ENCODE results near the gene ARMC12. TPM values are rescaled to one million over a fixed set of nuclear protein-coding genes. Genes with fewer than 3 reads are reported as not detected.

The ARMC12 gene
- total and polyA plus RNA-seq, 12 donors = 0.29 to 44.7 (median 1.2) TPM; not detected in 1

DNA sequence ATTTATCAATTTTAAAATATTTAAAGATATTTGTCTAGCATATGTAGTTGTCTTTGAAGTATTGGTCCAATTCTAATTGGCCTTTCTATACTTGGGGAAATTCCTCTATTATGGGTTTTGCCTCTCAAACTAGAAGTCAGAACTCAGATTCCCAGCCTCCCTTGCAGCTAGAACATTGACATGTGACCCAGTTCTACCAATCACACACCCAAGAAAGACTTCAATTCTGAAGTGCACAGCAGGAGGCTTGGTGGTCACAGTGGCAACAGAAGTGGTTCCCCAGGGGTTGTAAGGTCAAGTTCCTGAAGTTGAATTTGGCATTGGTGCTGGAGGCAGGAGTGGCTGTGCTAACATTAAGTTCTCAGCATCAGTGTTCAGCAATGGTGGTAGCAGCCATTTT is 33.3 kb upstream of the ARMC12 start:
- H3K4me3 ChIP-seq = no peak overlapping the region
- intact Hi-C loops (cut with DNase I) = no loop called here
- no peak for TF ChIP-seq CTCF (IDR thresholded peaks at IDR 0.05)
- H3K9me3 ChIP-seq (replicated peaks in 1 of 3) = no peaks in the 10 kb centered on the region
- no peaks in the 10 kb centered on the region for H3K36me3 ChIP-seq (replicated peaks in 1 of 2)
- H3K4me1 ChIP-seq (replicated peaks in 1 of 2) = no peaks in the 10 kb centered on the region
- H3K27ac ChIP-seq = no peak overlapping the region
- H3K27me3 ChIP-seq = no peaks in the 10 kb centered on the region
- peak in 1 of 7 donors; percentile 35 for DNase-seq

DNA sequence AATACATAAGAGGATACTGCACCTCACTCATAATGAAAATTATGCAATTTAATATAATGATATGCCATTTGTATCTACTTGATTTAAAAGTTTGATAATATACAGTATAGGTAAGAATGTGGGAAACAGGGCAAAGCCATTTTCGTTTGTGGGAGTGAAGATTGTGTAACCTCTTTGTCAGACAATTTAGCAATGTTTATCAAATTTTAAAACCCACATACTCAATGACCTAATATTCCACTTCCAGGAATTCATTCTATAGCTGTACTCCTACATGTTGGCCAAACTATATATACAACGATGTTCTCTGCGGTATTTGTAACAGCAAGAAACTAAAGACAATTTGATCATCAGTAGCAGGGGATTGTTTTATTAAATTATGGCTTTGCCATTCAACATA is 30.4 kb upstream of the ARMC12 start:
- TF ChIP-seq CTCF (IDR thresholded peaks at IDR 0.05) (no peak), POLR2A (IDR thresholded peaks at IDR 0.05) (no peak)
- intact Hi-C loops (cut with DNase I) = no loop called here
- 65 to 66% (median 65%) methylated on average over 3 of the region's 3 CpGs for WGBS, 4 donors
- Histone ChIP-seq H3K4me3 (no peak overlapping the region), H3K4me1 (replicated peaks in 1 of 2) (no peaks in the 10 kb centered on the region), H3K36me3 (replicated peaks in 1 of 2) (no peaks in the 10 kb centered on the region), H3K9me3 (replicated peaks in 1 of 3) (no peaks in the 10 kb centered on the region), H3K27ac (no peak overlapping the region), H3K27me3 (no peaks in the 10 kb centered on the region)
- DNase-seq = no peak

DNA sequence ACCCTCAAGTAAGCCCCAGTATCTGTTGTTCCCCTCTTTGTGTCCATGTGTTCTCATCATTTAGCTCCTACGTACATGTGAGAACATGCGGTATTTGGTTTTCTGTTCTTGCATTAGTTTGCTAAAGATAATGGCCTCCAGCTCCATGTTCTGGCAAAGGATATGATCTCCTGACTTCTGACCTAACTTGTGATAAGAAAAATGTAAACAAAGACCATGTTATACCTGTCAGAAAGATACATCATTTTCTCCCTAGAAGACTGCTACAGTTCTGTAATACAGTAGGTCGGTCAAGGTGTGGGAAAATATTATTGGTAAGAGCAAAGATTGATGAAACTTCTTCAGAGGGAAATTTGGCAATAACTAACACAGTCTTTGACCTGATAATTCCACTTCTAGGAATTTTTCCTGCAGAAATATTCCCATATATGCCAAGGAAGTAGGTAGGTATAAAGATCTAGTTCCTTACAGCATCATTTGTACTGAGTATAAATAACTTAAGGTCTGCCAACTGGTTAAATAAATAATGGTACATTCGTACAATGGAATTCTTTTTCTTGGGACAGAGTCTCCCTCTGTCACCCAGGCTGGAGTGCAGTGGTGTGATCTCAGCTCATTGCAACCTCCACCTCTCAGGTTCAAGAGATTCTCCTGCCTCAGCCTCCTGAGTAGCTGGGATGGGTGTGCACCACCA is 29.0 kb upstream of the ARMC12 start:
- Histone ChIP-seq H3K4me1 (replicated peaks in 1 of 2) (no peaks in the 10 kb centered on the region), H3K27me3 (no peaks in the 10 kb centered on the region), H3K36me3 (replicated peaks in 1 of 2) (no peaks in the 10 kb centered on the region), H3K9me3 (replicated peaks in 1 of 3) (no peaks in the 10 kb centered on the region), H3K27ac (no peak overlapping the region), H3K4me3 (no peak overlapping the region)
- no peak for DNase-seq
- 69 to 87% (median 81%) methylated on average over 4 of the region's 4 CpGs for WGBS, 4 donors
- TF ChIP-seq CTCF (IDR thresholded peaks at IDR 0.05) = no peak
- no peak for TF ChIP-seq POLR2A (IDR thresholded peaks at IDR 0.05)
- intact Hi-C loops (cut with DNase I) = no loop called here

GRCh38 chr6:35708585-35708984 is 28.2 kb upstream of the ARMC12 start:
- no peaks in the 10 kb centered on the region for H3K4me1 ChIP-seq (replicated peaks in 1 of 2)
- no peaks in the 10 kb centered on the region for H3K36me3 ChIP-seq (replicated peaks in 1 of 2)
- H3K27me3 ChIP-seq = no peaks in the 10 kb centered on the region
- H3K9me3 ChIP-seq (replicated peaks in 1 of 3) = no peaks in the 10 kb centered on the region
- no peak overlapping the region for H3K27ac ChIP-seq
- no peak for DNase-seq
- intact Hi-C loops (cut with DNase I) = no loop called here
- no peak overlapping the region for H3K4me3 ChIP-seq
- TF ChIP-seq CTCF (IDR thresholded peaks at IDR 0.05) (no peak), POLR2A (IDR thresholded peaks at IDR 0.05) (no peak)
